ENCODE results near the gene DNAJC16.

DNAJC16 gene

GRCh38 chr1:15618077-15618654 is 91.5 kb downstream of the DNAJC16 start:
- no peaks in the 10 kb centered on the region for H3K27me3 ChIP-seq
- no peak for DNase-seq
- no peak for TF ChIP-seq CTCF (IDR thresholded peaks at IDR 0.05)
- intact Hi-C loops (cut with DNase I; ENCODE audit: low total_unique reads) = no loop called here
- peak overlapping the region; percentile 93 to 98 for H3K27ac ChIP-seq
- H3K9me3 ChIP-seq = no peaks in the 10 kb centered on the region
- H3K4me1 ChIP-seq = peaks cover 0 to 42% (median 29%) of the 10 kb centered on the region in 4 donors
- no peaks in the 10 kb centered on the region for H3K36me3 ChIP-seq
- H3K4me3 ChIP-seq = peak overlapping the region; percentile 80 to 88

GRCh38 chr1:15618655-15619525 is 92.2 kb downstream of the DNAJC16 start:
- Histone ChIP-seq H3K27ac (peak overlapping the region; percentile 93 to 98), H3K36me3 (no peaks in the 10 kb centered on the region), H3K27me3 (no peaks in the 10 kb centered on the region), H3K4me3 (peak overlapping the region; percentile 80 to 88), H3K4me1 (peaks cover 0 to 42% (median 29%) of the 10 kb centered on the region in 4 donors), H3K9me3 (no peaks in the 10 kb centered on the region)
- DNase-seq = no peak
- no peak for TF ChIP-seq CTCF (IDR thresholded peaks at IDR 0.05)
- intact Hi-C loops (cut with DNase I; ENCODE audit: low total_unique reads) = no loop called here

GRCh38 chr1:15620155-15620545 is 93.5 kb downstream of the DNAJC16 start:
- H3K27me3 ChIP-seq = no peaks in the 10 kb centered on the region
- H3K36me3 ChIP-seq = no peaks in the 10 kb centered on the region
- TF ChIP-seq CTCF (IDR thresholded peaks at IDR 0.05) = no peak
- peaks cover 0 to 42% (median 29%) of the 10 kb centered on the region in 4 donors for H3K4me1 ChIP-seq
- no peak for DNase-seq
- no peak overlapping the region for H3K4me3 ChIP-seq
- H3K27ac ChIP-seq = peak overlapping the region in 1 of 2 donors; percentile 98
- intact Hi-C loops (cut with DNase I; ENCODE audit: low total_unique reads) = loop anchor here (5.0 kb wide), 1 partner anchor 62 kb away; the partner anchor contains the start of gene PLEKHM2
- no peaks in the 10 kb centered on the region for H3K9me3 ChIP-seq

- no peaks in the 10 kb centered on the region for H3K9me3 ChIP-seq
- H3K36me3 ChIP-seq = no peaks in the 10 kb centered on the region
- no peaks in the 10 kb centered on the region for H3K27me3 ChIP-seq
- no peak for TF ChIP-seq CTCF (IDR thresholded peaks at IDR 0.05)
- H3K27ac ChIP-seq = no peak overlapping the region
- no peak overlapping the region for H3K4me3 ChIP-seq
- H3K4me1 ChIP-seq = peaks cover 0 to 42% (median 29%) of the 10 kb centered on the region in 4 donors
- no peak for DNase-seq
- intact Hi-C loops (cut with DNase I; ENCODE audit: low total_unique reads) = loop anchor here (5.0 kb wide), 1 partner anchor 61 kb away; the partner anchor contains the start of gene PLEKHM2
Observed at GRCh38 chr1:15620902-15621682, 94.4 kb downstream of the DNAJC16 start.

- peaks cover 0 to 5% (median 0%) of the 10 kb centered on the region in 3 donors for H3K36me3 ChIP-seq
- no peaks in the 10 kb centered on the region for H3K9me3 ChIP-seq
- no peak overlapping the region for H3K27ac ChIP-seq
- H3K4me1 ChIP-seq = peaks cover 0 to 35% (median 23%) of the 10 kb centered on the region in 4 donors
- peak in 1 of 2 donors; percentile 21 for DNase-seq
- intact Hi-C loops (cut with DNase I; ENCODE audit: low total_unique reads) = loop anchor here (5.0 kb wide), 1 partner anchor 60 kb away; the partner anchor contains the start of gene PLEKHM2
- TF ChIP-seq CTCF (IDR thresholded peaks at IDR 0.05) = no peak
- H3K27me3 ChIP-seq = no peaks in the 10 kb centered on the region
- H3K4me3 ChIP-seq = no peak overlapping the region
Observed at GRCh38 chr1:15621975-15622374, 95.3 kb downstream of the DNAJC16 start.

Measured in tibial artery (tissue), 4 donors.